ENCODE data around the gene UBE2E3.

- TF ChIP-seq, protein P1, sequence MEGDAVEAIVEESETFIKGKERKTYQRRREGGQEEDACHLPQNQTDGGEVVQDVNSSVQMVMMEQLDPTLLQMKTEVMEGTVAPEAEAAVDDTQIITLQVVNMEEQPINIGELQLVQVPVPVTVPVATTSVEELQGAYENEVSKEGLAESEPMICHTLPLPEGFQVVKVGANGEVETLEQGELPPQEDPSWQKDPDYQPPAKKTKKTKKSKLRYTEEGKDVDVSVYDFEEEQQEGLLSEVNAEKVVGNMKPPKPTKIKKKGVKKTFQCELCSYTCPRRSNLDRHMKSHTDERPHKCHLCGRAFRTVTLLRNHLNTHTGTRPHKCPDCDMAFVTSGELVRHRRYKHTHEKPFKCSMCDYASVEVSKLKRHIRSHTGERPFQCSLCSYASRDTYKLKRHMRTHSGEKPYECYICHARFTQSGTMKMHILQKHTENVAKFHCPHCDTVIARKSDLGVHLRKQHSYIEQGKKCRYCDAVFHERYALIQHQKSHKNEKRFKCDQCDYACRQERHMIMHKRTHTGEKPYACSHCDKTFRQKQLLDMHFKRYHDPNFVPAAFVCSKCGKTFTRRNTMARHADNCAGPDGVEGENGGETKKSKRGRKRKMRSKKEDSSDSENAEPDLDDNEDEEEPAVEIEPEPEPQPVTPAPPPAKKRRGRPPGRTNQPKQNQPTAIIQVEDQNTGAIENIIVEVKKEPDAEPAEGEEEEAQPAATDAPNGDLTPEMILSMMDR (IDR thresholded peaks at IDR 0.05; ENCODE audit: low read depth, low read length), result no peak
- TF ChIP-seq POLR2A (IDR thresholded peaks at IDR 0.05; ENCODE audit: extremely low read depth, insufficient read length) (no peak), MYC (IDR thresholded peaks at IDR 0.05; ENCODE audit: low read depth, low read length) (no peak)
Measured at GRCh38 chr2:181066333-181066732, 85.9 kb downstream of the UBE2E3 start.

All from NB4 (cell line).